Panc1 (cell line): ENCODE results near the gene CST4. TPM values are rescaled to one million over a fixed set of nuclear protein-coding genes. Genes with fewer than 3 reads are reported as not detected.

ENCODE experiments used
- ATAC-seq: fragments of 200-7000 bp; cut with Tn5 transposase; 2 replicates; pipeline ENCODE4 v1.9.1; 2020; ENCODE audit warnings: mild to moderate bottlenecking, moderate library complexity
- BruUV-seq: library from RNA; stranded (reverse); fragments of 400-500 nt; replicated peaks from 2 replicates; lab custom pipeline; 2021; lab: Mats Ljungman, UMichigan
- CTCF ChIA-PET: fragments of 300-600 bp; sonication (Branson Sonifier 250); formaldehyde crosslinking; loops from one replicate; lab custom pipeline; 2022; ENCODE audit warnings: antibody characterized with exemption; lab: Charles Lee
- POLR2A ChIA-PET: fragments of 300-600 bp; sonication (Branson Sonifier 250); formaldehyde crosslinking; loops from one replicate; lab custom pipeline; 2022; ENCODE audit warnings: antibody characterized with exemption; lab: Charles Lee
- DNase-seq: peaks from one replicate; pipeline ENCODE4 v3.0.0-alpha.2; 2010; ENCODE audit warnings: low read depth, low spot score
- H3K27ac ChIP-seq: 2 replicates; pipeline ENCODE4 v1.5.1; 2011; ENCODE audit warnings: mild to moderate bottlenecking, low read length, inconsistent platforms
- H3K27me3 ChIP-seq: fragments of 200-500 bp; sonication (Bioruptor generic); 2 replicates; pipeline ENCODE4 v1.6.0; 2014; ENCODE audit warnings: low read length, inconsistent platforms; ENCODE audit not compliant: control insufficient read depth, insufficient read depth
- H3K36me3 ChIP-seq: fragments of 200-500 bp; sonication (Bioruptor generic); 2 replicates; pipeline ENCODE4 v1.5.1; 2014; ENCODE audit warnings: inconsistent platforms, mild to moderate bottlenecking, low read length, moderate library complexity; ENCODE audit not compliant: control insufficient read depth, insufficient read depth
- H3K4me1 ChIP-seq: 2 replicates; pipeline ENCODE4 v1.5.1; 2011; ENCODE audit warnings: inconsistent platforms, mild to moderate bottlenecking, low read length, moderate library complexity; ENCODE audit not compliant: control insufficient read depth, insufficient read depth
- H3K4me3 ChIP-seq, 2 experiments: 2 replicates each; pipeline ENCODE4 v1.5.1; 2011 to 2012; ENCODE audit warnings: low read depth in 2 of 2, low read length in 2 of 2, mild to moderate bottlenecking in 2 of 2, inconsistent platforms in 1 of 2, moderate library complexity in 1 of 2
- H3K9me3 ChIP-seq: fragments of 200-500 bp; sonication (Bioruptor generic); 2 replicates; pipeline ENCODE4 v1.5.1; 2014; ENCODE audit warnings: low read depth, mild to moderate bottlenecking, inconsistent platforms, low read length, moderate library complexity; ENCODE audit not compliant: control insufficient read depth, insufficient read depth
- CTCF ChIP-seq: fragments of 450-650 bp; IDR thresholded peaks from 2 replicates; pipeline ENCODE4 v1.5.1; 2017; ENCODE audit warnings: mild to moderate bottlenecking
- POLR2AphosphoS5 ChIP-seq: IDR thresholded peaks from 2 replicates; pipeline ENCODE4 v1.6.1; 2012; ENCODE audit warnings: mild to moderate bottlenecking, low read depth, low read length, moderate library complexity
- REST ChIP-seq, 2 experiments: IDR thresholded peaks; 2 replicates each; pipeline ENCODE4 v1.6.1; 2011 to 2012; ENCODE audit warnings: low read depth in 2 of 2, control low read depth in 1 of 2, low read length in 1 of 2, mild to moderate bottlenecking in 1 of 2, moderate library complexity in 1 of 2; ENCODE audit not compliant: insufficient read depth in 1 of 2
- SIN3A ChIP-seq: IDR thresholded peaks from 2 replicates; pipeline ENCODE4 v1.6.1; 2012; ENCODE audit warnings: low read depth, mild to moderate bottlenecking, low read length, moderate library complexity, borderline replicate concordance; ENCODE audit not compliant: insufficient read depth
- TCF7L2 ChIP-seq: IDR thresholded peaks from 2 replicates; pipeline ENCODE4 v1.6.1; 2011; ENCODE audit warnings: mild to moderate bottlenecking, low read depth, low read length, inconsistent platforms
- in situ Hi-C: cut with HindIII; loops from 2 replicates; pipeline ENCODE4 v1.10.0; 2016; ENCODE audit warnings: low sequenced_read_pairs, low pct_unique_long_range_greater_than_20kb
- intact Hi-C: fragments of 100-400 bp; cut with micrococcal nuclease; formaldehyde crosslinking; loops from one replicate; pipeline ENCODE4 v1.10.0; 2022; ENCODE audit not compliant: unreplicated experiment
- total RNA-seq: library from RNA; stranded (reverse); gene quantifications from one replicate; pipeline ENCODE4 v1.2.1, GENCODE V29; 2021; ENCODE audit not compliant: unreplicated experiment

The CST4 gene
- total RNA-seq, 1 experiment from 2014 or later: not detected

- no peaks in the 10 kb centered on the region for H3K36me3 ChIP-seq
- CTCF ChIA-PET: no interaction called here
- H3K27me3 ChIP-seq: peaks cover 3% of the 10 kb centered on the region
- H3K4me3 ChIP-seq: no peak overlapping the region
- intact Hi-C loops (no loop called here), in situ Hi-C loops (no loop called here)
- BruUV-seq: no TSS peak
- H3K27ac ChIP-seq: no peak overlapping the region
- ATAC-seq (no peak), DNase-seq (no peak)
- TF ChIP-seq TCF7L2 (no peak), CTCF (no peak), POLR2AphosphoS5 (no peak), SIN3A (no peak), REST (IDR thresholded peaks at IDR 0.05; ENCODE audit: insufficient read depth in 1 of 2, low read depth in 2 of 2, low read length in 1 of 2) (no peak)
- H3K9me3 ChIP-seq: no peaks in the 10 kb centered on the region
- no peaks in the 10 kb centered on the region for H3K4me1 ChIP-seq
- POLR2A ChIA-PET: no interaction called here
Measured at GRCh38 chr20:23654000-23654399, 34.8 kb downstream of the CST4 start.

- no peaks in the 10 kb centered on the region for H3K36me3 ChIP-seq
- H3K4me1 ChIP-seq: no peaks in the 10 kb centered on the region
- in situ Hi-C loops (no loop called here), intact Hi-C loops (no loop called here)
- DNase-seq (no peak), ATAC-seq (no peak)
- TF ChIP-seq REST (IDR thresholded peaks at IDR 0.05; ENCODE audit: insufficient read depth in 1 of 2, low read depth in 2 of 2, low read length in 1 of 2) (no peak), SIN3A (no peak), TCF7L2 (no peak), CTCF (no peak), POLR2AphosphoS5 (no peak)
- POLR2A ChIA-PET: no interaction called here
- H3K27me3 ChIP-seq: peaks cover 3% of the 10 kb centered on the region
- CTCF ChIA-PET: no interaction called here
- H3K4me3 ChIP-seq: no peak overlapping the region
- H3K27ac ChIP-seq: no peak overlapping the region
- BruUV-seq: no TSS peak
- no peaks in the 10 kb centered on the region for H3K9me3 ChIP-seq
Measured at GRCh38 chr20:23653400-23653938, 35.4 kb downstream of the CST4 start.
